Central memory CD8-positive, alpha-beta T cell (primary cell): ENCODE results near the gene FBXO4.
"Not testable (repeated sequence)": the region's sequence is repeated elsewhere in the genome, so short reads cannot be mapped to it uniquely, and the experiment has no call there.

Experiments used
- ATAC-seq: fragments of 150-1000 bp; cut with Tn5 transposase; replicated peaks from 2 replicates; pipeline ENCODE4 v1.10.0; 2022; ENCODE audit warnings: mild to moderate bottlenecking, moderate FRiP score, moderate number of reproducible peaks; ENCODE audit not compliant: poor library complexity, severe bottlenecking; ENCODE audit errors: extremely low read depth
- DNase-seq, 2 donors: peaks; one replicate each; pipeline ENCODE4 v3.0.0; 2021; ENCODE audit warnings: low spot score in 2 of 2
- H3K27ac Mint-ChIP-seq: one replicate; pipeline ENCODE4 v1.8.0; 2022; ENCODE audit warnings: low read depth, mild to moderate bottlenecking, moderate library complexity, mixed read lengths
- H3K27me3 Mint-ChIP-seq: one replicate; pipeline ENCODE4 v1.8.0; 2022; ENCODE audit warnings: mixed read lengths
- H3K36me3 Mint-ChIP-seq: one replicate; pipeline ENCODE4 v1.8.0; 2022; ENCODE audit warnings: mild to moderate bottlenecking, moderate library complexity, mixed read lengths; ENCODE audit not compliant: insufficient read depth
- H3K4me1 Mint-ChIP-seq: one replicate; pipeline ENCODE4 v1.8.0; 2022; ENCODE audit warnings: mixed read lengths
- H3K4me3 Mint-ChIP-seq: one replicate; pipeline ENCODE4 v1.8.0; 2022; ENCODE audit warnings: mild to moderate bottlenecking, moderate library complexity, mixed read lengths
- H3K9me3 Mint-ChIP-seq: one replicate; pipeline ENCODE4 v1.8.0; 2022; ENCODE audit warnings: mixed read lengths

The FBXO4 gene

DNA sequence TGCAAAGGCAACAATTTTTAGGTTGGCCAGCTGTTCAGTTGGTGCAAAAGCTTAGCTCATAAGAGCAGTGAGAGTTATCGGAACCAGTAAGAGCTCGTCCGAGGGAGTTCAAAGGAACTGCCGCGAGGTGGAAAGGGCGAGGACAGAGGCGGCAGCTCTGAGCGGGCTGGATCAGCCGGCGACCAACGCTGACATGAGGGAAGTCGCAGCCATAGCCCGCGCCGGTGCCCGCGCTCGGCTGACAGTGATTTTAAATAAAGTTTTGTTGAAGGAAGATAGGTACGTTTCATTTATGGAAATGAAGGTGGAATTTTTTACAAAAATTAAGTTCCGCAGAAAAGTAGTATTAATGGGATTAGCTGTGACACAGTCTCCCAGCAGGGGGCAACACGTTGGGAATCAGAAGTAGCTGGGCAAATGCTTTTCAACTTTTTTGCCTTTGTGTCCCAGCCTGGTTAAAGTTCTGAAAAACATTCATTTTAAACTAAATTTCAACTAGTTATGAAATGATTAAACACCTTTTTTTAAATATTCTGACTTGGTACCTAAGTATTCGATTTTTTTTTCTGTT, 43.2 kb downstream of the FBXO4 start:
- Mint-ChIP-seq H3K36me3 (no peaks in the 10 kb centered on the region), H3K4me3 (no peak overlapping the region), H3K9me3 (peaks cover 9% of the 10 kb centered on the region), H3K27ac (no peak overlapping the region), H3K27me3 (peaks cover 38% of the 10 kb centered on the region), H3K4me1 (no peaks in the 10 kb centered on the region)
- DNase-seq, result no peak
- ATAC-seq, result no peak

DNA sequence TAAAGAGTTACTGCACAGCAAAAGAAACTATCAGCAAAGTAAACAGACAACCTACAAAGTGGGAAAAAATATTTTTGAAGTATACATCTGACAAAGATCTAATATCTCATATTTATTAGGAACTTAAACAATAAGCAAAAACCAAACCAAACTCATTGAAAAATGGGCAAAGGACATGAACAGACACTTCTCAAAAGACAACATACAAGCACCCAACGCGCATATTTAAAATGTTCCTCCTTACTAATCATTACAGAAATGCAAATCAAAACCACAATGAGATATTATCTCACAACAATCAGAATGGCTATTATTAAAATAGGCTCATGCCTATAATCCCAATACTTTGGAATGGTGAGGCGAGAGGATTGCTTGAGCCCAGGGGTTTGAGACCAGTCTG, 48.0 kb downstream of the FBXO4 start:
- no peak overlapping the region for H3K4me3 Mint-ChIP-seq
- H3K27ac Mint-ChIP-seq, result no peak overlapping the region
- no peaks in the 10 kb centered on the region for H3K4me1 Mint-ChIP-seq
- H3K36me3 Mint-ChIP-seq, result peaks cover 1% of the 10 kb centered on the region
- DNase-seq (no peak), ATAC-seq (no peak)
- H3K9me3 Mint-ChIP-seq, result peaks cover 9% of the 10 kb centered on the region
- H3K27me3 Mint-ChIP-seq, result peaks cover 12% of the 10 kb centered on the region

DNA sequence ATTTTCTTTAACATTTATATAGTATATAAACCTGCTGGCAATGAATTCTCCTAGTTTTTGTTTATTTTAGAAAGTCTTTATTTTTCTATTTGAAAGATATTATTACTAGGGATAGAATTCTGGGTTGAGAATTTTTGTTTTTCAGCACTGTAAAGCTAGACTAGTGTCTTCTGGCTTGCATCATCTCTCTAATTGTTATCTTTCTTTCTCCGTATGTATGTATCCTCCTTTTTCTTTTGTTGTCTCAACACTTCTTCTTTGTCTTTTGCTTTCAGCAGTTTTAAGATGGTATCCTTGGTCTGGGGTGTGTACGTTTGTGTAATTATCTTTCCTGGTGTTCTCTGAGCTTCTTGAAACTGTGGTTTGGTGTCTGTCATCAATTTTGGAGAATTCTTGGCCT, 48.8 kb downstream of the FBXO4 start:
- Mint-ChIP-seq H3K36me3 (peaks cover 1% of the 10 kb centered on the region), H3K4me1 (no peaks in the 10 kb centered on the region), H3K27me3 (peaks cover 8% of the 10 kb centered on the region), H3K9me3 (peaks cover 8% of the 10 kb centered on the region), H3K27ac (no peak overlapping the region), H3K4me3 (no peak overlapping the region)
- DNase-seq (no peak), ATAC-seq (no peak)

DNA sequence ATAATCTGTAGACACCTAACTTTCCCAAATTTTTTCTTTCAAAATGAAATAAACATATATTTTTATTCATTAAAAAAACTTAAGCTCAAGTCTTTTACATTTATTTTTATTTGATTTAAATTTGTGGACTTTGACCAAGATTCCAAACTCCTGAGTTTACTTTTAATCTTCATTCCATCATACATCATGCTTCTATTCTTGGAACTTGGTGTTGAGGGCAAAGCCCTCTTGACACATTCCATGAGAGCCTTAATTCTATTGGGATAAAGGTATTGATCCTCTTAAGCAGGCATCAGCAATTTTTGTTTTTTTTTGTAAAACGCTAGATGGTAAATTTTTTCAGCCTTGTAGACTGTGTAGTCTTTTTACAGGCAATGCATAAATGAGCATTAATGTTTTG, 53.6 kb downstream of the FBXO4 start:
- Mint-ChIP-seq H3K36me3 (peaks cover 1% of the 10 kb centered on the region), H3K9me3 (no peaks in the 10 kb centered on the region), H3K27ac (no peak overlapping the region), H3K4me1 (no peaks in the 10 kb centered on the region), H3K4me3 (no peak overlapping the region), H3K27me3 (peaks cover 8% of the 10 kb centered on the region)
- no peak for ATAC-seq
- no peak for DNase-seq

DNA sequence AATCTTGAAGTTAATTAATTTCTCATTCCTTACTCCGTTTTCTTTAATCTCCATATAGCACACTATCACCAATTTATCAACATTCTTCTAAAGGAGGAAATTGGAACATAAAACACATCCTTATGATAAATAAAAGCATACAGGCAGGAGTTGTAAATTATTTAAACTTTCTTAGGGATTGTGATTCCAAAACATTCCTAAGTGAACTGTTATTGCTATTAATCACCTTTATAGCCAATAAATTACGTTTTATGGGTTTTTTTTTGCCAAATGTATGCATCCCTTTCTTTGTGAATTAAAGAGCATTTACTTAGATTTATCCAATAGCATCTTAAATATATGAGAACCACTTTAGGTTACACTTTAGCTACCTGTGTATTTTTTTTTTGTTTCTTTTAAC, 55.3 kb downstream of the FBXO4 start:
- H3K9me3 Mint-ChIP-seq, result no peaks in the 10 kb centered on the region
- H3K4me3 Mint-ChIP-seq, result no peak overlapping the region
- DNase-seq, result no peak
- H3K27ac Mint-ChIP-seq, result no peak overlapping the region
- no peaks in the 10 kb centered on the region for H3K4me1 Mint-ChIP-seq
- ATAC-seq, result no peak
- peaks cover 23% of the 10 kb centered on the region for H3K27me3 Mint-ChIP-seq
- H3K36me3 Mint-ChIP-seq, result peaks cover 1% of the 10 kb centered on the region

DNA sequence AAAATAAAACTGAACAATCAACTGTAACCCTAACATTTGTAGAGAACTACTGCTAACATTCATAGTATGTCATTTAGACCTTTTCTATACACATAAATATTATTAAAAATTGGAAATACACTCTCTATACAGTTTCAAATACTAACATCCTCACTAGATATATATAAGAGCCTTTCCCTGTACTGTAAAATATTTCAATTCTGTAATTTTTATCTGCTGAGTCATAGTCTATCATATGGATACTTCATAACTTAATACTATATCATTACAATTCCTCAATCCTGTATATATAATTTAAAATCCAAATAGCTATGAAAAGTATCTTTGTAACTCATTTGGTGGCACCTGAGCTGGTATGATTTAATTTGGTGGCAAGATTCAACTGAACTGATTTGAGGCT, 55.8 kb downstream of the FBXO4 start:
- Mint-ChIP-seq H3K36me3 (peaks cover 1% of the 10 kb centered on the region), H3K27me3 (peaks cover 28% of the 10 kb centered on the region), H3K4me3 (no peak overlapping the region), H3K4me1 (no peaks in the 10 kb centered on the region), H3K27ac (no peak overlapping the region), H3K9me3 (no peaks in the 10 kb centered on the region)
- no peak for DNase-seq
- no peak for ATAC-seq

DNA sequence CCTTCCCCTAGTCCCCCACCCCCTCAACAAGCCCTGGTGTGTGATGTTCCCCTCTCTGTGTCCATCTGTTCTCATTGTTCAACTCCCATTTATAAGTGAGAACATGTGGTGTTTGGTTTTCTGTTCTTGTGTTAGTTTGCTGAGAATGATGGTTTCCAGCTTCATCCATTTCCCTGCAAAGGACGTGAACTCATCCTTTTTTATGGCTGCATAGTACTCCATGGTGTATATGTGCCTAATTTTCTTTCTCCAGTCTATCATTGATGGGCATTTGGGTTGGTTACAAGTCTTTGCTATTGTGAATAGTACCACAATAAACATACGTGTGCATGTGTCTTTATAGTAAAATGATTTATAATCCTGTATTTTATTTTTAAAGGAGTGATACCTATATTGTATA, 57.8 kb downstream of the FBXO4 start:
- H3K27ac Mint-ChIP-seq, H3K4me3 Mint-ChIP-seq, DNase-seq, H3K36me3 Mint-ChIP-seq, H3K4me1 Mint-ChIP-seq, H3K9me3 Mint-ChIP-seq, ATAC-seq: not testable (repeated sequence)
- H3K27me3 Mint-ChIP-seq, result peaks cover 44% of the 10 kb centered on the region

DNA sequence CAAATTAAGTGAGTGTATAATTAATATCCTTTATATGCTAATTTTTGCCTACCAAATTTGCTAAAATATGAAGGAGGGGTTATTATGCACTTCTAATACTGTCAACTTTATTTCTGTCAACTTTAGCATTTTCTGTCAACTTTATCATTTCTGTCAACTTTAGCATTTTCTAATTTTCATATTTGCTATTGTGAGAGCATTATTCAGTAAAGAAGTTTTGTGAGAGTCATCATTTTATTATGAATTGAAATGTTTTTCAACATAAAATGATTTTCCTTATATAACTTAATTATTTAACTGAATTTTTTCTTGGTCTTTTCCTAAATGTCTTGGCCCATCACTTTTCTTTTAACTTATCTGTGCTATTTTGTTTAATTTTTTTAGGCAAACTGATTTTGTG, 58.2 kb downstream of the FBXO4 start:
- ATAC-seq, result no peak
- H3K36me3 Mint-ChIP-seq, result no peaks in the 10 kb centered on the region
- H3K4me3 Mint-ChIP-seq, result no peak overlapping the region
- H3K27ac Mint-ChIP-seq, result no peak overlapping the region
- H3K27me3 Mint-ChIP-seq, result peaks cover 48% of the 10 kb centered on the region
- no peak for DNase-seq
- peaks cover 6% of the 10 kb centered on the region for H3K9me3 Mint-ChIP-seq
- no peaks in the 10 kb centered on the region for H3K4me1 Mint-ChIP-seq

DNA sequence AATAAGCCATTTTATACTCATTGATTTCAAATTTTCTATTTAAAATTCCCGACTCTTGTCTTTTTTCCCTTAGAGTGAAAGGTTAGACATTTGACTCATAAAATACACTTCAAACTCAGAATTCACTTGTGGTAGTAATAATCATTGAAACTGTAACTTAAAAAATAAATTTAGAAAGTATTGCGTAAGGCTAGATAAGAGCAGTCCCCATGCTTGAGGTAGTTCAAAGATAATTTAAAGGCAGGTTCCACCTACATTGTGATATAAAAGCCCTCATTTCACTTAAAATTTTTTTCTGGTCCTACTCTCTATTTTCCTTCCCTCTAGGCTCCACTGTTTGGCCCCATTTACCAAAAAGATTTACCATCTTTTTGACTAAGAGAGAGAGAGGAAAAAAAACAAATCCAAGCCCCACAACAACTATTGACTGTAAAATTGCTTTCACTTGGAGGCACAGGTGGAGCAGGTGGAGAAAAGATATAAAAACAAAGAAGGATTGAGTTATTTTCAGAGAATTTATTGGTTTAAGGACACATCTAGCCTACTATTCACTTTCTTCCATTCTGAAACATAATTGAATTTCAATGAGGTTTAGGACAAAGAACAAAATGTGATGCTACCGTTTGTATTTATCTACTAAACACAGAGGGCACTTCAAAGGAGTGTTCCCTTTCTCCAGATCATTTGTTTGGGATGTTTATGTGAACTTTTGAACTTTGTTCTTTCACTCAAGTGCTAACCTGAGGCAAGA, 61.0 kb downstream of the FBXO4 start:
- Mint-ChIP-seq H3K27me3 (peaks cover 66% of the 10 kb centered on the region), H3K36me3 (no peaks in the 10 kb centered on the region), H3K9me3 (peaks cover 6% of the 10 kb centered on the region), H3K4me3 (no peak overlapping the region), H3K27ac (no peak overlapping the region), H3K4me1 (no peaks in the 10 kb centered on the region)
- DNase-seq (no peak), ATAC-seq (no peak)
